Measurements from ENCODE around the gene ECEL1. TPM values are rescaled to one million over a fixed set of nuclear protein-coding genes. Genes with fewer than 3 reads are reported as not detected.

ECEL1 gene
- polyA plus RNA-seq, 3 donors = 7.8 to 13.7 (median 8.6) TPM

DNA sequence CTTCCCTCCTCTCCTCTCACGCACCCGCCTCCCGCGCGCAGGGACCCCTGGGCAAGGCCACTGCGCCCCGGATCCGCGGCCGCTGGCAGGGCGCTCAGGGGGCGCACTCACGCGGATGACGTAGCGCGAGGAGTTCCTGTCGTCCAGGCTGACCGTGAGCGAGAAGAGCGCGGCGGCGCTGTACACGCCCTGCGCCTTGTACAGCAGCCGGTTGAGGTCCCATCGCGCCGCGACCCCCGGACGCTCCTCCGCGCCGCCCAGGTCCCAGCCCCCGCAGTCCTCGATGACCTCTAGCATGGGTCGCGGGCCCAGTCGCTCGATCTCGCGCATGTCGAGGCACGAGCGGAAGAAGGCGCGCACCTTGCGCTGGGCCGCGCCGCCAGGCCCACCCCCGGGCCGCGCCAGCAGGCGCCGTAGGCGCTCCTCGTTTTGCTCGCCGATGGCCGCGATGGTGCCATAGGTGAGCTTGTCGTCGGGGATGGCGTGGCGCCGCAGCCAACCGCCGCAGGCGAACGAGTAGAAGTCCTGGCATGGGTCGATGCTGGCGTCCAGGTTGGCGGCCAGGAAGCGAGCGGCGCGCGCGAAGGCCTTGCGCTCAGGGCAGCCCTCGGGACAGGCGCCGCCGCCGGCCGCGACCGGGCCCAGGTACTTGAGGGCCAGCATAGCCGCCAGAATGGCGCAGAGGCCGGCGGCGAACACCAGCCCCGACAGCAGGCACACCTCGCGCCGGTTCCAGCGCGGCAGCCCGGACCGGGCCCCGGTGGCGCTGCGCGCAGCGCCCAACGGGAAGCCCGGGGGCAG is 1.7 kb downstream of the ECEL1 start:
- DNase-seq (ENCODE audit: low read depth in 3 of 3, low spot score in 2 of 3) = no peak

DNA sequence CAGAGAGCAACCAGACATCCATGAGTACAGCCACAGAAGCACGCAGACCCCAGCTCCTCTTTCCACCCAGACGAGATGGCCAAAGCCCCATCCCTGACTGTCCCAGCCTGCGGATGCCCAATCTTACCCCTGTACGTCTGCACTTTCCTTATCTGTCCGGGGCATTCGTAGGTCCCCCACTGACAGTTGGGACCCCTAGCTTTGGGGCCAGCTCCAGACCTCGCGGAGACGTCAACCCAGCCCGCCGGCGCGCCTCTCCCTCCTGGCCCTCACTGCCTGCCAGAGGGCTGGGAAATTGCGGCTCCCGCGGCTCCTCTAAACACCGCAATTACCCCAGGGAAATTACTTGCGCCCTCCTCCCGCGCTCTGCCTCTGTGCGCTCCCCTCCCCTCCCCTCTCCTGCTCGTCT is 2.3 kb downstream of the ECEL1 start:
- no peak for DNase-seq (ENCODE audit: low read depth in 3 of 3, low spot score in 2 of 3)

DNA sequence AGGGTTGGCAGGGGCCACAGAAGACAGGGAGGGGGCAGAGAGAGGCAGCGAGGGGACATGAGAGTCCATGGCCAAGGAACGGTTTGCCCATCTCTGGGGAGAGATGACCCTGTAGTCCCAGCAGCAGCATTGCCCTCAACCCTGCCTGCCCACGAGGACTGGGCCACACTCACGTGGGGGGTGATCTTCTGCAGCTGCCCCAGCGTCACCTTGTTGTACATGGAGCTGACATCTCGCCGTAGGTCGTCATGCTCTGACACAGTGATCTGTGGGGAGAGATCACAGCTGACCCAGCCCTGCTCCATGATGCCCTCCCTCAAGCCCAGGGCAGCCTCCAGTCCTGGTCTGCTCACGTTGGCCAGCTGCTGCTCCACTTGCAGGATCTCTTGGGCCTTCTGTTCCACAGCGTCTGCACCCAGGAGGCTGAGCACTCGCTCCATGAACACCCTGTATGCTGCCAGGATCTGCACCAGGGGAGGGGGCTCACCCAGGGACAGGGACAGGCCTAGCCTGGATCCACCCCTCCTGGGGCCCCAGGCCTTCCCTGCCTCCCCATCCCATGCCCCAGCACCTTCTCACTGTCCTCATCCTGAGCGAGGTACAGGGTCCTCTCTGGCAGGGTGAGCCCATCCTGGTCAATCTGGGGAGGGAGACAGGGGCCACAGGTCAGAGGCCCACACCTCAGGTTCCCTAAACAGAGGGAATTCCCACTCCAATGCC is 2.8 kb downstream of the ECEL1 start:
- no peak for DNase-seq (ENCODE audit: low read depth in 3 of 3, low spot score in 2 of 3)

DNA sequence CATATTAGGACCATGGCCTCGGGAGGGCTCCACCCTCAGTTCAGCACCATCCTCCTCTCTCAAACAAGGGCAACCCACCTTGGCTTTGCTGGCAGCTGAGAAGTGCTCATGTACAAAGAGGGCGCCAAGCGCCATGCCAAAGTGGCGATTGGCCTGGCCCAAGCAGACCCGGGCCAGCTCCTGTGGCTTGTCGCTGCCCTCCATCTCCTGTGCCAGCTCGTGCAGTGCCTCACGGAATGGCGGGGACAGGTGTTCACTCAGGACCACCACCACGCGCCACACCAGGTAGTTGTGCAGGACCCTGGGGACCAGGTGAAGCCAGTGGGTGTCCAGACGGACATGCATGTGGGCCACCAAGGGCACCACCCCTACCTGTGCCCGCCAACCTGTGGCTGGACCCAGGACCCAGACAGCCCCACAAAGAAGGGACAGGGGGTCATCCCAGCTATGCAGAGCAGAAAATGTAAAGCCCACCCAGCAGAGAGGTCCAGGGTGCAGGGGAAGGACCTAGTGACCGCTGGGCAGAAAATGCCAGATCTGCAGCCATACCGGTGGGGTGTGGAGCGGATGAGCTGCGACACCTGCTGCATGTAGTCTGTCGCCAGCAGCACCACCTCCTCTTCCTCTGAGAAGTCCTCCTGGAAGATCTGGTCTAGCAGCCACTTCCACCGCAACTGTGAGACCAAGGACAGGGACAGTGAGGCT is 3.6 kb downstream of the ECEL1 start:
- DNase-seq (ENCODE audit: low read depth in 3 of 3, low spot score in 2 of 3) = no peak

DNA sequence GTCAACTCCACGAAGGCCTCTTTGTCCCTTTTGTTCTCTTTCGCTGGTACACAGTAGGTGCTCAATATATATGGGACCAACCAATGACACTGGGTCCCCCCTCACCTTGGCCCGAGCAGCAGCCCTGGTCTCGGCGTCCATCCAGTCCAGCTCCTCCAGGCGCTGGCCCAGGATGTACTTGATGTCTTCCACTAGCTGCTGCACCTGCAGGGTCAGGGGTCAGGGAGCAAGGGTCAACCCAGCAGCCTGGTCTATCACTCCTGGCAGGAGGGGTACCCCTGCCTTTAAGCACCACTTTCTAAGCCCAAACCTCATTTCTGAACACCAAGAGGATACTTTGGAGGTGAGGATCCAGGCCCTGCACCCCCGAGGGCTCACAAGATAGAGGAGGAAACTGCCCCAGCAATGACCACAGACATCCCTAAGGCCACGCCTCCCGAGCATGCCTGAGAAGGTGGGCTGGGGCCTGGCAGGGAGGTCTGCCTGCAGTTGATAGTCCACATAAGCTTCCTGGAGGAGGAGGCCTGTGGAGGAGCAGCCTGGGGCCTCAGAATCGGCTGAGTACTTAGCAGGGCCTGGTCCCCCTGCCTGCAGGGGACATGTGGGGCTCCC is 4.2 kb downstream of the ECEL1 start:
- DNase-seq (ENCODE audit: low read depth in 3 of 3, low spot score in 2 of 3) = no peak

DNA sequence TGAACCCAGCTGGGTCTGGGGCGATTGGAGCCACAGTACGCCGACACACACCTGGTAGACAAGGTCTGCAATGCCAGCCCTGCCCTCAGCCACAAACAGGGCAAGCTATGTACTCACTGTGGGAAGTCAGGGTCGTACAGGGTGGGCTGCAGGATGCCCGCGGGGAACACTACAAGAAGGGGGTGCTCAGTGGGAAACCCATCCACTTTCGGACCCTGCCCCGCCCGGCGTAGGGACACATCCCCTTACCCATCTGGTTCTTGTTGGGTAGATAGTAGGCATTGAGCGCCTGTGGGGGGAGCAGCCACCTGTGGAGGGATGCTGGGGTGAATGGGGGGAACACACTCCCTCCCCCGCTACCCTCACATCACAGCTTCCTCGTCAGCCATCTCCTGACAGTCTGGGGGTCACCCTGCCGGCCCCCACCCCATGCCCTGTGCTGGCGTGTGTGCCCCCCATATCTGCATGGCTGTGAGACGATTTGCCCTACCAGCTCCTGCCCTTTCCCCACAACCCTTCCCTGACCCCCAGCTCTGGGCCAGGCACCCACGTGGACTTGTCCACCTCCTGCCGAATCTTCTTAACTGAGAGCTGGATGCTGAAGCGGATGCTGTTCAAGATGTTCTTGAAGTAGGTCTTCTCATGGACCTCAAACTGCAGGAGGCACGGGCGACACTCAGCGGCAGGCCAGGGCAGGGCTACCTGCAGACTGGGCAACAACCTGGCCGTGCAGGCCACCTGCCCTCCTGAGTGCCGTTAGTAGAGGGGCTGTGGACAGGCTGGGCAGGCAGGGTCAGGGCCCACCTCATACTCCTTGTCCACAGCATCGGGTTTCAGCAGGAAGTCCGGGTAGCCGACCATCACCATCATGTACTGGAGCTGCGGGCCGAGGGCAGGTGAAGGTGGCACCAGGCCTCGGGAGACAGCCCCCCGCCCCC is 5.1 kb downstream of the ECEL1 start:
- DNase-seq (ENCODE audit: low read depth in 3 of 3, low spot score in 2 of 3) = no peak

DNA sequence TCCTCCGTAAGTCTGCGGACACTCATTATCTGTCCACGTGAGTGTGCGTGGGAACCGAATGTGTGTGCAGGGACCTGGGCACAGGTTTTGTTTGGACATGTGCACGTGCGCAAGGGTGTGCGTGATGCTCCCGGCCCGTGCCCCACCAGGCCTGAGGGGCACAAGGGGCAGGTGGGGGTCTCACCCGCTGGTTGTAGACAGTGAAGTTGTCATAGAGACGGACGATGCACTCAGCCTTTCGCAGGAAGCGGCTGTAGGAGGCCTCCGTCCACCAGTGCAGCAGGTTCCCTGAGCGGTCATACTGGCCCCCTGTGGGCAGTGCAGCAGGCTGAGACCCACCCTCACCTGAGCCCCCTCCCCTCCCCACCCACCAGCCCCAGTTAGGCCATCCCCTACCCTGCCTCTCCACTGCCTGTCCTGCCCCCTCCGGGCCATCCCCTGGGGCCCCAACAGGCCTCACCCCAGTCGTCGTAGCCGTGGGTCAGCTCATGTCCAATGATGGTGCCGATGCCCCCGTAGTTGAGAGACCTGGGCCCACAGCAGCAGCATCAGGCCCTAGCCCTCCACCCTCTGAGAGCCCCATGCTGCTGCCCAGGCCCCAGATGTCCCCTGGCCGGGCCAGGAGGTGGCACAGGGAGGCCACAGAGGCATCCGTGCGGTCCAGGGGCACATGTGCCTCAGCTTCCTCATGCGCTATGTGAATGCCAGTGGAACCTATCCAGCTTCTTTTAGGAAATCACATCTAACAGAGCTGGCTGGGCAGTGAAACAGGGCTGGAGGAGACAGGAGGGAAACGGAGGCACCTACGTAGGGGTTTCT is 6.1 kb downstream of the ECEL1 start:
- DNase-seq (ENCODE audit: low read depth in 3 of 3, low spot score in 2 of 3) = no peak

DNA sequence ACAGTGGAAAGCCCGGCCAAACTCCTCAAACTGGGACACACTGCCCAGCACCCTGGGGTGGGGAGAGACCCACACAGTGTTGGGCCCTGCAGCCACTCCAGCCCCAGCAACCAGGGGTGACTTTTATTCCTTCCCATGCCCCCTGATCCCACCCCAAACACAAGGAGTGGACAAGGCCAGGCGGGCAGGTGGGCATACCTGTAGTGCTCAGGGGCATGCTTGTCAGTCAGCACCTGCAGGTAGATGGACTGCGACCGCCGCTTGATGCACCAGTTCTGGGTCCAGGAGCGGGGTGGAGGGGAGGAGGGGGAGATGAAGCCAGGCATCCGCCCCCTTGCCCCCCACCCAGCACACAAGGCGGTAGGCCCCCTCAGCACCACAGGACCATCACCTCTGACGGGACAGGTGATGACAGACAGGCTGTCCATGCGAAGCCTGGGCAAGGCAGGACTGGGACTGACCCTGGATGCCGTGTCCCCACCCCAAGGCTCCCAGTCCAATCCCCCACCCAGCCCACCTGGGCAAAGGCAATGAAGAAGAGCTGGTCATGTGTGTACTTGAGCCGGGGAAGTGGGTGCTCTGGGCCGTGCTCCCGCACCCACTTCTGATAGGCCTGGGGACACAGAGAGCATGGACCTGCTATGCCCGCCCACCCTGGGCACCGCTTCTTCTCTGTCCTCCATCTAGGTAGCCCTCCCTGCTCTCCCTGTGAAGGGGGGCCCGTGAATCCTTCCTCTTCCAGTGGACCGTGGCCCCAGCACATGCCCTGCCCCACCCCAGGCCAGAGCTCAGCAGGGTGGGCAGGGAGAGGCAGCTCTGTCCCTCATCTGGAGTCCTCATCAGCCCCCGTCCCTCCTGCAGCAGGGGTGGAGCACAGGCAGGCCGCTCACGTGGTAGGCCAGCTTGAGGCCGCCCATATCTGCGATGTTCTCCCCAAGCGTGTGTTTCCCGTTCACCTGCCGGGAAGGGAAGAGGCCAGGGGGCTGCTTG is 7.1 kb downstream of the ECEL1 start:
- no peak for DNase-seq (ENCODE audit: low read depth in 3 of 3, low spot score in 2 of 3)

DNA sequence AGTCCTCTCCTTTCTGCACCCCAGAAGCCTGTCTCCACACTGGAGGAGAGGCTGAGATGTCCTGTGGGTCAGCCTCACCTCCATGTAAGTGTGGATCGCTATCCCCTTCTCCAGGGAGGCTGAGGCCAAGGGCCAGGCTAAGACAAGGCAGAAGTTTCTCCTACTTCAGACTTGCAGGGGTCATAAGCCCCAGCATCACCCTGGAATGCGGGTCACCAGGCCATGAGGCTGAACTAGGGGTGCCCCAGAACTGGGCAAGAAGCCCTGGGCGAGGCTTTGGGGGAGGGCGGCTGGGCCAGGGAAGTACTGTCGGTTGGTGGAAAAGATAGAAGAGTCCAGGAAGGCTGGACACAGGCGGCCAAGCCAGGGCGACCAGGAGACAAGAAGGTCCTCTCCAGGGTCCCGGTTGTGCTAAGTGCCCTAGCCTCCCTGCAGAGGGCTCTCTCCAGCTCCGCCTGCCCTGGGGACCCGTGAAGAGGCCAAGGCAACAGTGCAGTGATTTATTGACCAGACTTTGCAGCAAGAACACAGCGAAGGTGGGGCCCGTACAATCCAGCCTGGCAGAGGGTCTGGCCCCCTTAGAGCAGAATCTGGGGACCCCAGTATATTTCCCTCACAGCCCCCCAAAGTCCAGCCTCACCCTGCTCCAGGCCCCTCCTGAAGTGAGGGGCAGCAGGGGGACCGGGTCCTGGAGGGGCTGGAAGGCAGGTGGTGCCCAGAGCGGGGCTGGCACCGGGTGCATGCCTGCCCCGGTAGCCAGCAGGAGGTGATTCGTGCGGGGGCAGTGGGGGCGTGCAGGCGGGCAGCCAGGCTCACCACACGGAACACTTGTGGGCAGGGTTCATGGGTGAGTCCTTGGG is 8.1 kb downstream of the ECEL1 start:
- no peak for DNase-seq (ENCODE audit: low read depth in 3 of 3, low spot score in 2 of 3)

DNA sequence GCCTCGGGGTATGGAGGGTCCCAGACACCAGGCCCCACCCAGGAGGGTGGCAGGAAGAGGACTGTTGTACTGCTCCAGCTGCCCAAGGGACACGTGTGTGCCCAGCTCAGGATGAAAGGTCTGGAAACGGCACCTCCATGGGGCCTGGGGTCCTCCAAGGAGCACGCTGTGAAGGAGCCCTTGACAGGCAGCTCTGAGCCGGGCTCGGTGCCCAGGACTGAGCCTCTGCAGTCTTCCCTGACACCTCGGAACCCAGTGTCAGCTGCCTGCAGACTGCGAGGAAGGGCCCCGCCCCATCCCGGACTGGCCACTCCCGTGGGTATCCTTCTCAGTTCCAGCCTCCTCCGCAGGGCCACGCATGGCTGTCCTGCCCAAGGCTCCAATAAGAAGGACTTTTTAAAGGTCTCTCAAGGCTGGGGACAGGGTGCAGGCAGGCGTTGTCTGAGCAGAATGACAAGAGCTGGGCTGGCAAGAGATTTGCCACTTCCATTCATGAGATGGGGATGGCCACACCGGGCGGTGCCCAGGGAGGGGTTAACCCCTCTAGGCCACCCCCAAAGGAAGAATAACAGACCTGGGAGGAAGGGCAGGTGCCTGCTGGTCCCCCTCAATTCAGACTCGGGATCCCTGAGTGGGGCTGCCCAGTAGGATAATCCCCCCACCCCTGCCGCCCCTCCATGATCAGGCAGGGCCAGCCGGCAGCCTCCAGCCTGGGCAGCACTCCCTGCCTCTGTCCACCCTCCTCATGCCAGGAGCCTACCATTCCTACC is 8.9 kb downstream of the ECEL1 start:
- no peak for DNase-seq (ENCODE audit: low read depth in 3 of 3, low spot score in 2 of 3)

DNA sequence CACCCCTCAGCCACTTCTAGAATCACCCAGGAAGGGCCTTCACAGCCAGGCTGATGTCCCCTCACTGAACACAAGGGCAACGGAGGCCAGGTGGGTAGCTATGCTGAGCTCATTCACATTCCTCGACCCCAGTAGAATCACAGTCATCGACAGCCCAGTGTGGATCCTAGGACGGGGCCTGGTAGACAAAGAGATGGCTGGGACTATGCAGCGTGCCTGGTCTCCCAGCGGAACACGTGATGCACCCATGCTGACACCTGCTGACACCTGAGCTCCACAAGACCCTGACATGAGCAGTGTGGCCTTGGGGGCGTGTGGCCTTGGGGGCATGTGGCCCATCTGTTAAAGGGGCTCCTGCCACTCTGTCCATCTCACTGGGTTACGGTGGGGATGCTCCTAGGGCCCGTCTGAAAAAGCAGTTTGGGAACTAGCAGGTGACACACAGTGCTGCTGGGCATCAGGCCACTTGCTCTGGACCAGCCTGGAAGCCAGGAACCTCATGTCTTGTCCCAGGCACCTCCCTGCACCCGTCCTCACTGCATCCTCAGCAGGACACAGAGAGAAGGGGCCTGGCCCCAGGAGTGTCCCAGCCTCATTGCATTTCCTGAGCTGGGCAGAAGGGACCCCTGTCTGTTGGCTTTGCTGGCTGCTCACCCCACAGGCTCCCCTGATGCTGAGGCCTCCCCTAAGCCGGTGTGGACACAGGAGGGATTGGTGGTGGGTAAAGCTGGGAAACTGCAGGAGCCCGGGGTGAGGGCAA is 9.7 kb downstream of the ECEL1 start:
- no peak for DNase-seq (ENCODE audit: low read depth in 3 of 3, low spot score in 2 of 3)

DNA sequence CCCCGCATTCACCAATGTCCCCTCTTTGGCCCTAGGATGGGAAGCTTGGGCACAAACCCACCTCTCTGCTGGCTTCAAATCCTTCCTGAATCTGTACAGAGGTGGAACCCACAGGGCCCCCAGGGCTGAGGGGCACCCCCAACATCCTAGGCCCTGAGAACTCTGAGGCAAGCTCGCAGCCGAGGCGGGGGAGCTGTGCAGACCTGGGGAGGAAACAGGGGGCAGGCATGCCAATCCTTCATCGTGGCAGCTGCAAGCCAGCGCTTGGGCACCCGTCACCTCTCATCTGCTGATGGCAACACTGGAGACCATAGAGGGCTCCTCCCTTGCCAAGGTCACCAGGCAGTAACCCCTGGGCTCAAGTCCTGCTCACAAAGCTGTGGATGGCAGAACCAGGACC is 10.8 kb downstream of the ECEL1 start:
- DNase-seq (ENCODE audit: low read depth in 3 of 3, low spot score in 2 of 3) = no peak

DNA sequence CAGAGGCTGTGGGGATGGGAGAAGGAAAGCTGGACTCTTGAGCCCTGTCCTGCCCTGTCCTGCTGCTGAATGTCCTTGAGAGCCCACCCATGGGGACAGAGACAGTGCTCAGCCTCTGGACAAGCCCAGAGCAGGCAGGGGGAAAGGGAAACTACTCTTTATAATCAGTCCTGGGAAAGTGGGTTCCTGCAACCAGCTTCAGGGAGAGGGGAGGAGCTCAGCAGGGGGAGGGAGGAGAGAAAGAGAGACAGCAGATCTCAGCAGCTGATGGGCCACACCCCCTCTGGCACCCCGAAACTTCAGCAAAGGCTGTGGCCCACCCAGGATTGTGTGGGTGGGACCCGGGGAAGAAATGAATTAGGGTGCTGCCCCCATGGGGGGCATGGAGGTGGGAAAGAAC is 11.6 kb downstream of the ECEL1 start:
- DNase-seq (ENCODE audit: low read depth in 3 of 3, low spot score in 2 of 3) = no peak

DNA sequence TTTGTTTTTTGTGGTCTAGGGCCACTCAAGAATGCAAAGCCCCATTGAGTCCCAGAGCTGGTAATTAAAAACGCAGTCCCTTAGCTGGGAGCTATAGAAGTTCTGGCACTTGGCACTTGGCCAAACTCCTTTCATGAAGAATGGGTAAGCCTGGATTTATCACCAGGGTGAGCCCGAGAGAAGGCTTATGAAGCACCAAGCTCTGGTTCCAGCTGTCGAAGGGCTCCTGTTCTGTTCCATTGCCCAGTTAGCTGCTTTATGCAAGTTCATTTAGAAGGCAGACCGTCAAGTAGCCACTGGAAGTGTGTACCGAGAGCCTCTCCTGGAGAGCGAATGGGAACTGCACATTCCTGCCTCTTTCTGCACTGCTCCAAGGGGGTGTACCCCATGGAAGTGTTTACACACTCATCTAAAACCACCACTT is 14.2 kb downstream of the ECEL1 start:
- DNase-seq (ENCODE audit: low read depth in 3 of 3, low spot score in 2 of 3) = peak in 2 of 3 donors; percentile 27 to 31

DNA sequence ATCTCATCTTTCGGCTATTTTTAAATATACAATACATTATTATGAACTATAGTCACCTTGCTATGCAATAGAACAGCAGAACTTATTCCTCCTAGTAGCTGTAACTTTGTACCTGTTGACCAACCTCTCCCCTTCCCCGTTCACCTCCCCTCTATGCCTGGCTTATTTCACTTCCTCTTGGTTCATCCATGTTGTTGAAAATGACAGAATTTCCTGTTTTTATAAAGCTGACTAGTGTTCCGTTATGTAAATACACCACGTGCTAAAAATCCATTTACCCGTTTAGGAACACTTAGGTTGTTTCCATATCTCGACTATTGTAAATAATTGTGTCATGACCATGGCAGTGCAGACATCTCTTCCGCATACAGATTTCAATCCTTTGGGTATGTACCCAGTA is 21.4 kb downstream of the ECEL1 start:
- DNase-seq (ENCODE audit: low read depth in 3 of 3, low spot score in 2 of 3) = no peak

DNA sequence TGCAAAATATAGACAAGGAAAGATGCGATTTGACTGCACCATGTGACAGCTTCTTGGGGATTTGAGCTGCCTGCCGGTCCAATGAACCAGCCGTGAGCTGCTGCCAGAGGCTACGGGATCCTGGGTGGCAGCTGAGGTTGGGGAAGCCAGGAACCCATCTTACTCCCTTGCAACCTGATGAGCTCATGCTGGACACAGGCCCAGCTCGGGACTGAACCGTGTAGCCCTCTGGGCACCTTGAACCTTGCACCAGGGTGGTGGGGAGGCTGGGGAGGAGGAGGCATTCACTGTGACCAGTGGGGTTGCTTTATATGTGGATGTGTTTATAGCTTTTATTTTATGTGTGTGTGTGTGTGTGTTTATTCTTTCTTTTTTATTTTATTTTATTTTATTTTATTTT is 22.6 kb downstream of the ECEL1 start:
- no peak for DNase-seq (ENCODE audit: low read depth in 3 of 3, low spot score in 2 of 3)
